A673 (cell line): Measurements from ENCODE around the gene ZNF75A.

ENCODE experiments used
- EZH2 ChIP-seq: fragments of 200-600 bp; sonication (generic); IDR thresholded peaks from 2 replicates; pipeline ENCODE4 v1.6.1; 2017; ENCODE audit warnings: borderline replicate concordance, low read depth, mild to moderate bottlenecking, mixed read lengths, antibody characterized with exemption, low read length; ENCODE audit not compliant: poor library complexity, severe bottlenecking
- TF ChIP-seq, protein P1 (sequence below): fragments of 300-800, 200-600 bp; sonication (generic); conservative IDR thresholded peaks from 2 replicates; pipeline ENCODE4 v1.5.1; 2017; ENCODE audit warnings: low read depth, mild to moderate bottlenecking, antibody characterized with exemption, low read length, moderate library complexity, mixed read lengths

DNA sequence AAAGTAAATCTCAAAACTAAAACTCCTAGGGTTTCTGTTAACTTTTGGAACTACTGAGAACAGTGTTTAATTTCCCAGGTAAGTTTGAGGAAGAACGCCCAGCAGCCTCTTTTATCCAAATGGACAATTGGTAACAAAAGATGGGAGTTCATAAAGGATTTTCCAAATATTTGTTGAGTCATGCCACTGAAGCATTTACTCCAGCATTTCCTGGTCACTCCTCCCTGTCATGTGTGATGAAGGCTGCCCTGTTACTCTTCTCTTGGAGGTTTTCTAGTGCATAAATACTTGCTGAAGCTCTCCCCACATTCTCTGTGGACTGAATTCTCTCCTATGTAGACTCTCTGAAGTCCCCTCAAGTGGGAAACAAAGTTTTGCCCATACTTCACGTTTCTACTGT lies 16.5 kb downstream of the ZNF75A start:
- TF ChIP-seq, protein P1, sequence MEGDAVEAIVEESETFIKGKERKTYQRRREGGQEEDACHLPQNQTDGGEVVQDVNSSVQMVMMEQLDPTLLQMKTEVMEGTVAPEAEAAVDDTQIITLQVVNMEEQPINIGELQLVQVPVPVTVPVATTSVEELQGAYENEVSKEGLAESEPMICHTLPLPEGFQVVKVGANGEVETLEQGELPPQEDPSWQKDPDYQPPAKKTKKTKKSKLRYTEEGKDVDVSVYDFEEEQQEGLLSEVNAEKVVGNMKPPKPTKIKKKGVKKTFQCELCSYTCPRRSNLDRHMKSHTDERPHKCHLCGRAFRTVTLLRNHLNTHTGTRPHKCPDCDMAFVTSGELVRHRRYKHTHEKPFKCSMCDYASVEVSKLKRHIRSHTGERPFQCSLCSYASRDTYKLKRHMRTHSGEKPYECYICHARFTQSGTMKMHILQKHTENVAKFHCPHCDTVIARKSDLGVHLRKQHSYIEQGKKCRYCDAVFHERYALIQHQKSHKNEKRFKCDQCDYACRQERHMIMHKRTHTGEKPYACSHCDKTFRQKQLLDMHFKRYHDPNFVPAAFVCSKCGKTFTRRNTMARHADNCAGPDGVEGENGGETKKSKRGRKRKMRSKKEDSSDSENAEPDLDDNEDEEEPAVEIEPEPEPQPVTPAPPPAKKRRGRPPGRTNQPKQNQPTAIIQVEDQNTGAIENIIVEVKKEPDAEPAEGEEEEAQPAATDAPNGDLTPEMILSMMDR = no peak
- TF ChIP-seq EZH2 = no peak
